Astrocyte (in vitro differentiated cells and primary cell): Measurements from ENCODE around the gene GIMAP6.

ENCODE experiments used
- CTCF ChIP-seq: IDR thresholded peaks from 2 replicates; pipeline ENCODE4 v1.5.1; 2011; ENCODE audit warnings: low read depth, mild to moderate bottlenecking, inconsistent platforms, low read length, moderate library complexity; ENCODE audit not compliant: insufficient read depth
- EZH2 ChIP-seq: IDR thresholded peaks from 2 replicates; pipeline ENCODE4 v1.6.1; 2012; ENCODE audit warnings: mild to moderate bottlenecking, low read length, inconsistent platforms; ENCODE audit not compliant: insufficient read depth

GRCh38 chr7:150587551-150587950 is 44.6 kb downstream of the GIMAP6 start:
- TF ChIP-seq EZH2 (no peak), CTCF (no peak)
